Mesenchymal stem cell (in vitro differentiated cells and primary cell): ENCODE results near the gene CMSS1.

Source experiments
- DNase-seq: peaks from one replicate; pipeline ENCODE4 v3.0.0-alpha.2; 2013
- H2AFZ ChIP-seq: one replicate; pipeline ENCODE4 v1.6.1; 2013; ENCODE audit warnings: low read depth, mild to moderate bottlenecking, control low read depth, inconsistent platforms, low read length, moderate library complexity
- H2AK5ac ChIP-seq: 2 replicates; pipeline ENCODE4 v1.6.1; 2013; ENCODE audit warnings: low read length, moderate library complexity, mild to moderate bottlenecking, inconsistent platforms; ENCODE audit not compliant: severe bottlenecking
- H2BK120ac ChIP-seq: one replicate; pipeline ENCODE4 v1.6.1; 2013; ENCODE audit warnings: low read depth, mild to moderate bottlenecking, inconsistent platforms, low read length, moderate library complexity
- H2BK12ac ChIP-seq, 2 experiments: one replicate each; pipeline ENCODE4 v1.6.1; 2013; ENCODE audit warnings: inconsistent platforms in 2 of 2, low read length in 2 of 2, mild to moderate bottlenecking in 2 of 2, moderate library complexity in 2 of 2, control low read depth in 1 of 2
- H2BK15ac ChIP-seq: one replicate; pipeline ENCODE4 v1.6.1; 2013; ENCODE audit warnings: mild to moderate bottlenecking, low read depth, inconsistent platforms; ENCODE audit not compliant: poor library complexity, severe bottlenecking
- H2BK5ac ChIP-seq: 2 replicates; pipeline ENCODE4 v1.6.1; 2013; ENCODE audit warnings: low read depth, mild to moderate bottlenecking, low read length, control low read depth, inconsistent platforms; ENCODE audit not compliant: poor library complexity, severe bottlenecking
- H3K14ac ChIP-seq, 2 experiments: one replicate each; pipeline ENCODE4 v1.6.1; 2013; ENCODE audit warnings: inconsistent platforms in 2 of 2, low read length in 2 of 2, control low read depth in 1 of 2, mild to moderate bottlenecking in 1 of 2, moderate library complexity in 1 of 2
- H3K18ac ChIP-seq, 2 experiments: one replicate each; pipeline ENCODE4 v1.6.1; 2013; ENCODE audit warnings: inconsistent platforms in 2 of 2, low read length in 2 of 2, control low read depth in 1 of 2, low read depth in 1 of 2, mild to moderate bottlenecking in 1 of 2
- H3K23ac ChIP-seq, 2 experiments: one replicate each; pipeline ENCODE4 v1.6.1; 2013; ENCODE audit warnings: inconsistent platforms in 2 of 2, low read length in 2 of 2, mild to moderate bottlenecking in 2 of 2, moderate library complexity in 2 of 2, control low read depth in 1 of 2
- H3K27ac ChIP-seq: 2 replicates; pipeline ENCODE4 v1.5.1; 2013; ENCODE audit warnings: mild to moderate bottlenecking, moderate library complexity, low read length, control low read depth, inconsistent platforms; ENCODE audit not compliant: poor library complexity, severe bottlenecking
- H3K27me3 ChIP-seq, 2 experiments: 2 replicates each; pipeline versions ENCODE4 v1.6.1 to v1.7.0; 2013; ENCODE audit warnings: low read length in 2 of 2, mild to moderate bottlenecking in 2 of 2, moderate library complexity in 2 of 2, control low read depth in 1 of 2, inconsistent platforms in 1 of 2; ENCODE audit not compliant: control insufficient read depth in 1 of 2, insufficient read depth in 1 of 2
- H3K36me3 ChIP-seq, 2 experiments: 2 replicates each; pipeline versions ENCODE4 v1.6.1 to v1.7.0; 2013; ENCODE audit warnings: low read length in 2 of 2, control low read depth in 1 of 2, inconsistent platforms in 1 of 2, low read depth in 1 of 2, mild to moderate bottlenecking in 1 of 2; ENCODE audit not compliant: insufficient read depth in 2 of 2, control insufficient read depth in 1 of 2
- H3K4ac ChIP-seq, 2 experiments: one replicate each; pipeline ENCODE4 v1.6.1; 2013; ENCODE audit warnings: inconsistent platforms in 2 of 2, low read length in 2 of 2, mild to moderate bottlenecking in 2 of 2, moderate library complexity in 2 of 2, control low read depth in 1 of 2, low read depth in 1 of 2
- H3K4me1 ChIP-seq: 2 replicates; pipeline ENCODE4 v1.6.1; 2013; ENCODE audit warnings: low read depth, low read length, control low read depth; ENCODE audit not compliant: control insufficient read depth, insufficient read depth
- H3K4me2 ChIP-seq: 2 replicates; pipeline ENCODE4 v1.6.1; 2013; ENCODE audit warnings: low read length, mild to moderate bottlenecking, inconsistent platforms; ENCODE audit not compliant: poor library complexity, severe bottlenecking
- H3K4me3 ChIP-seq, 2 experiments: 2 replicates each; pipeline versions ENCODE4 v1.5.1 to v1.7.0; 2013; ENCODE audit warnings: low read length in 2 of 2, mild to moderate bottlenecking in 2 of 2, control low read depth in 1 of 2, low read depth in 1 of 2; ENCODE audit not compliant: insufficient read depth in 1 of 2
- H3K79me1 ChIP-seq: replicated peaks from 2 replicates; pipeline ENCODE4 v1.6.1; 2013; ENCODE audit warnings: mild to moderate bottlenecking, control low read depth, low read length, inconsistent platforms; ENCODE audit not compliant: poor library complexity, severe bottlenecking
- H3K9ac ChIP-seq: 2 replicates; pipeline ENCODE4 v1.7.0; 2013; ENCODE audit warnings: mild to moderate bottlenecking, low read length, moderate library complexity
- H3K9me3 ChIP-seq: 2 replicates; pipeline ENCODE4 v1.7.0; 2013; ENCODE audit warnings: mild to moderate bottlenecking, low read length; ENCODE audit not compliant: control insufficient read depth
- H4K8ac ChIP-seq: one replicate; pipeline ENCODE4 v1.6.1; 2013; ENCODE audit warnings: inconsistent platforms, mild to moderate bottlenecking, low read length, moderate library complexity
- H4K91ac ChIP-seq: one replicate; pipeline ENCODE4 v1.6.1; 2013; ENCODE audit warnings: mild to moderate bottlenecking, low read length, inconsistent platforms
- WGBS: methylation state at CpG from one replicate; pipeline ENCODE4 v1.1.7; 2013; ENCODE audit warnings: mixed read lengths; 5-methylcytosine and 5-hydroxymethylcytosine counted together

Gene CMSS1

GRCh38 chr3:100221159-100221558 lies 403.5 kb downstream of the CMSS1 start:
- Histone ChIP-seq H3K27me3 (no peaks in the 10 kb centered on the region), H3K4ac (no peak overlapping the region), H3K9me3 (peaks cover 7% of the 10 kb centered on the region), H2BK120ac (no peak overlapping the region), H2BK12ac (no peak overlapping the region), H4K8ac (no peak overlapping the region), H3K18ac (no peak overlapping the region), H3K4me1 (no peaks in the 10 kb centered on the region), H2AK5ac (no peak overlapping the region), H3K4me3 (no peak overlapping the region), H3K14ac (no peak overlapping the region), H3K79me1 (no peaks in the 10 kb centered on the region), H3K4me2 (no peak overlapping the region), H2BK15ac (no peak overlapping the region), H2AFZ (no peak overlapping the region), H3K23ac (no peak overlapping the region), H3K36me3 (no peaks in the 10 kb centered on the region), H3K9ac (no peak overlapping the region), H3K27ac (no peak overlapping the region), H4K91ac (no peak overlapping the region), H2BK5ac (no peak overlapping the region)
- DNase-seq: no peak
- no CpG with 5 or more reads among the region's 1 CpG for WGBS

GRCh38 chr3:100225193-100225592 lies 407.5 kb downstream of the CMSS1 start:
- H2BK120ac ChIP-seq: no peak overlapping the region
- no peak overlapping the region for H3K18ac ChIP-seq
- H3K23ac ChIP-seq: no peak overlapping the region
- WGBS: 99% methylated on average over 26 of the region's 26 CpGs
- no peak overlapping the region for H2BK12ac ChIP-seq
- H3K4me2 ChIP-seq: no peak overlapping the region
- no peak overlapping the region for H3K4ac ChIP-seq
- no peak overlapping the region for H2BK5ac ChIP-seq
- H3K27me3 ChIP-seq: no peaks in the 10 kb centered on the region
- DNase-seq: no peak
- no peak overlapping the region for H3K9ac ChIP-seq
- no peak overlapping the region for H2AK5ac ChIP-seq
- no peak overlapping the region for H4K91ac ChIP-seq
- H3K36me3 ChIP-seq: no peaks in the 10 kb centered on the region
- peaks cover 4% of the 10 kb centered on the region for H3K9me3 ChIP-seq
- no peak overlapping the region for H3K27ac ChIP-seq
- no peak overlapping the region for H4K8ac ChIP-seq
- no peak overlapping the region for H2AFZ ChIP-seq
- H3K4me1 ChIP-seq: no peaks in the 10 kb centered on the region
- no peaks in the 10 kb centered on the region for H3K79me1 ChIP-seq
- H2BK15ac ChIP-seq: no peak overlapping the region
- H3K4me3 ChIP-seq: no peak overlapping the region
- no peak overlapping the region for H3K14ac ChIP-seq

- Histone ChIP-seq H3K4me3 (no peak overlapping the region), H3K4ac (no peak overlapping the region), H3K36me3 (no peaks in the 10 kb centered on the region), H3K27ac (no peak overlapping the region), H3K79me1 (no peaks in the 10 kb centered on the region), H3K18ac (no peak overlapping the region), H2BK12ac (peak overlapping the region; percentile 23 to 29), H4K91ac (no peak overlapping the region), H3K14ac (peak overlapping the region in 1 of 2 experiments; percentile 13), H2BK15ac (no peak overlapping the region), H4K8ac (no peak overlapping the region), H3K4me2 (no peak overlapping the region), H2AK5ac (no peak overlapping the region), H2AFZ (no peak overlapping the region), H3K4me1 (no peaks in the 10 kb centered on the region), H2BK120ac (no peak overlapping the region), H3K9ac (no peak overlapping the region), H3K27me3 (no peaks in the 10 kb centered on the region), H2BK5ac (no peak overlapping the region), H3K9me3 (peaks cover 4% of the 10 kb centered on the region), H3K23ac (no peak overlapping the region)
- peak; percentile 33 for DNase-seq
- WGBS: 93% methylated on average over 7 of the region's 8 CpGs
Measured at GRCh38 chr3:100225883-100226282, 408.2 kb downstream of the CMSS1 start.

- Histone ChIP-seq H2BK12ac (peak overlapping the region in 1 of 2 experiments; percentile 77), H3K79me1 (no peaks in the 10 kb centered on the region), H3K4me2 (no peak overlapping the region), H3K27me3 (no peaks in the 10 kb centered on the region), H3K14ac (no peak overlapping the region), H4K8ac (no peak overlapping the region), H2BK120ac (peak overlapping the region; percentile 43), H3K4me1 (no peaks in the 10 kb centered on the region), H3K4me3 (no peak overlapping the region), H2AK5ac (no peak overlapping the region), H3K18ac (peak overlapping the region in 1 of 2 experiments; percentile 86), H3K23ac (no peak overlapping the region), H3K36me3 (no peaks in the 10 kb centered on the region), H3K4ac (no peak overlapping the region), H3K9me3 (peaks cover 4% of the 10 kb centered on the region), H2BK5ac (no peak overlapping the region), H3K9ac (no peak overlapping the region), H4K91ac (no peak overlapping the region), H3K27ac (no peak overlapping the region), H2BK15ac (no peak overlapping the region), H2AFZ (no peak overlapping the region)
- peak; percentile 81 for DNase-seq
- 34% methylated on average over 2 of the region's 6 CpGs for WGBS
Measured at GRCh38 chr3:100226712-100227429, 409.2 kb downstream of the CMSS1 start.
